H1 (cell line): Measurements from ENCODE around the gene C8B. TPM values are rescaled to one million over a fixed set of nuclear protein-coding genes. Genes with fewer than 3 reads are reported as not detected.

Experiments
- CTBP2 ChIP-seq: IDR thresholded peaks from 2 replicates; pipeline ENCODE4 v1.7.0; 2011; ENCODE audit warnings: borderline replicate concordance, mild to moderate bottlenecking, moderate library complexity, mixed read lengths, low read length; ENCODE audit not compliant: insufficient read depth, insufficient read length
- EP300 ChIP-seq, 2 experiments: IDR thresholded peaks; 1 replicate in 1 of 2; 2 replicates in 1 of 2; pipeline ENCODE4 v1.6.1; 2011 to 2012; ENCODE audit warnings: low read depth in 2 of 2, low read length in 2 of 2, mild to moderate bottlenecking in 2 of 2, borderline replicate concordance in 1 of 2, inconsistent platforms in 1 of 2, moderate library complexity in 1 of 2
- FOSL1 ChIP-seq: IDR thresholded peaks from 2 replicates; pipeline ENCODE4 v1.6.1; 2011; ENCODE audit warnings: mild to moderate bottlenecking, low read depth, low read length, moderate library complexity; ENCODE audit not compliant: insufficient read depth
- GABPA ChIP-seq: IDR thresholded peaks from 2 replicates; pipeline ENCODE4 v1.6.1; 2011; ENCODE audit warnings: mild to moderate bottlenecking, low read length, moderate library complexity, borderline replicate concordance; ENCODE audit not compliant: insufficient read depth
- HDAC6 ChIP-seq: IDR thresholded peaks from one replicate; pipeline ENCODE4 v1.7.1; 2012; ENCODE audit warnings: low read depth, mild to moderate bottlenecking, inconsistent platforms, low read length, moderate library complexity
- SAP30 ChIP-seq: fragments of 300-600 bp; sonication (generic); IDR thresholded peaks from 2 replicates; pipeline ENCODE4 v1.7.1; 2012; ENCODE audit warnings: low read length, moderate library complexity, mild to moderate bottlenecking, inconsistent platforms; ENCODE audit not compliant: insufficient read depth, insufficient replicate concordance
- SIN3A ChIP-seq, 2 experiments: IDR thresholded peaks in 1 of 2; conservative IDR thresholded peaks in 1 of 2; 2 replicates each; pipeline ENCODE4 v1.6.1; 2011 to 2012; ENCODE audit warnings: low read length in 2 of 2, improper control_type of control experiment in 1 of 2, low read depth in 1 of 2, mild to moderate bottlenecking in 1 of 2
- polyA plus RNA-seq, 7 experiments: library from polyadenylated mRNA; depleted of rRNA in 3 of 7; stranded (reverse) in 5 of 7; unstranded in 2 of 7; fragments of >200 nt in 5 of 7; fragments of 200-250 nt in 2 of 7; gene quantifications; 1 replicate in 5 of 7; 2 replicates in 1 of 7; 4 replicates in 1 of 7; pipeline versions ENCODE4 v1.2.1 to v1.2.3, GENCODE V29; 2011 to 2013; ENCODE audit warnings: missing spikeins in 2 of 7, mixed read lengths in 2 of 7
- total RNA-seq: library from RNA; stranded (reverse); fragmentation: NEBNext Ultra II Directional; extraction: Animal tissue kit (Norgen Biotek cat#: 25700); gene quantifications from 2 replicates; pipeline ENCODE4 v1.2.1, GENCODE V29; 2021

The C8B gene
- total and polyA plus RNA-seq, 2 of the 8 experiments (the other 6 are each of a cell fraction or from before 2014, with no cell fraction given): not detected

DNA sequence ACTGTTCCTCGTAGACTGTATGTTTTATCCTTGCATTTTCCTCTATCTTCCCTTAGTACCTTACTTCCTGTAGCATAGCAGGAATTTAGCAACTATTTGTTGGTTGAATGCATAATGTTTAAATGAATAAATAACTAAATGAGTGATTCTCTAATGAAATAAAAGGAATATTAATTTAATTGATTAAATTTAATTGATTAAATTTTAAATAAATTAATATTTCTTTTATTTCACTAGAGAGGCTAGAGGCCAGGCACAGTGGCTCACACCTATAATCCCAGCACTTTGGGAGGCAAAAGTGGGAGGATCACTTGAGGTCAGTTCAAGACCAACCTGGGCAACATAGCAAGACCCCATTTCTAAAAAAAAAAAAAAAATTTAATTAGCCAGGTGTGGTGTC lies 25.8 kb downstream of the C8B start (continued):
- TF ChIP-seq SIN3A (conservative IDR thresholded peaks at IDR 0.05 in 1 of 2, IDR thresholded peaks at IDR 0.05 in 1 of 2; ENCODE audit: low read depth in 1 of 2, low read length in 2 of 2) (no peak), SAP30 (no peak), HDAC6 (no peak), FOSL1 (no peak), GABPA (no peak), EP300 (IDR thresholded peaks at IDR 0.05; ENCODE audit: borderline replicate concordance in 1 of 2, low read depth in 2 of 2, low read length in 2 of 2) (no peak), CTBP2 (no peak)
- TF ChIP-seq, all 59 proteins: peak for 0
